Esophagus muscularis mucosa (tissue), 4 donors: ENCODE measurements around the gene LRP2. TPM values are rescaled to one million over a fixed set of nuclear protein-coding genes. Genes with fewer than 3 reads are reported as not detected.

Experiments
- DNase-seq: peaks from one replicate; pipeline ENCODE4 v3.0.0-alpha.2; 2017; ENCODE audit errors: extremely low spot score
- H3K27ac ChIP-seq, 4 donors: fragments of 200-600 bp; sonication (generic); replicated peaks in 1 of 4; 1 replicate in 3 of 4; 2 replicates in 1 of 4; pipeline ENCODE4 v1.5.1; 2016 to 2019; ENCODE audit warnings: mild to moderate bottlenecking in 1 of 4
- H3K27me3 ChIP-seq, 4 donors: fragments of 200-600 bp; sonication (generic); one replicate each; pipeline versions ENCODE4 v1.5.1 to v1.6.0; 2016 to 2019
- H3K36me3 ChIP-seq, 4 donors: fragments of 200-600 bp; sonication (generic); one replicate each; pipeline ENCODE4 v1.5.1; 2016 to 2019
- H3K4me1 ChIP-seq, 4 donors: fragments of 200-600 bp; sonication (generic); one replicate each; pipeline ENCODE4 v1.5.1; 2016 to 2019
- H3K4me3 ChIP-seq, 4 donors: fragments of 200-600 bp; sonication (generic); 1 replicate in 2 of 4; 2 replicates in 2 of 4; pipeline ENCODE4 v1.5.1; 2016 to 2019; ENCODE audit warnings: mild to moderate bottlenecking in 4 of 4, moderate library complexity in 1 of 4
- H3K9me3 ChIP-seq, 4 donors: fragments of 200-600 bp; sonication (generic); 1 replicate in 3 of 4; 2 replicates in 1 of 4; pipeline ENCODE4 v1.5.1; 2016 to 2019
- EP300 ChIP-seq: sonication (generic); formaldehyde crosslinking; IDR thresholded peaks from one replicate; pipeline ENCODE4 v1.6.1; 2017; ENCODE audit warnings: antibody characterized with exemption
- POLR2A ChIP-seq: fragments of 450-650 bp; IDR thresholded peaks from one replicate; pipeline ENCODE4 v1.6.1; 2017; ENCODE audit warnings: antibody characterized with exemption, moderate library complexity, mild to moderate bottlenecking, low read depth
- POLR2AphosphoS5 ChIP-seq, 2 donors: sonication (generic); formaldehyde crosslinking; IDR thresholded peaks; one replicate each; pipeline ENCODE4 v1.6.1; 2017; ENCODE audit warnings: antibody characterized with exemption in 2 of 2
- WGBS: methylation state at CpG from one replicate; pipeline ENCODE4 v1.1.5; 2018; 5-methylcytosine and 5-hydroxymethylcytosine counted together
- intact Hi-C: fragments of 100-400 bp; cut with DNase I; formaldehyde crosslinking; loops from one replicate; pipeline ENCODE4 v1.15.1; 2023
- total RNA-seq, 4 donors: library from RNA; depleted of rRNA; stranded (reverse); fragments of >200 nt; gene quantifications; one replicate each; pipeline versions ENCODE4 v1.1.0 to v1.2.1, GENCODE V29; 2016
- TF ChIP-seq, protein P1 (sequence below), 3 experiments: fragments of 200-600 bp in 2 of 3; fragments of 450-650 bp in 1 of 3; sonication (generic) in 2 of 3; IDR thresholded peaks; one replicate each; pipeline ENCODE4 v1.5.1; 2017 to 2019; ENCODE audit warnings: antibody characterized with exemption in 3 of 3, mild to moderate bottlenecking in 2 of 3, moderate library complexity in 1 of 3

Gene LRP2
- total RNA-seq, 4 donors from 2014 or later = not detected

DNA sequence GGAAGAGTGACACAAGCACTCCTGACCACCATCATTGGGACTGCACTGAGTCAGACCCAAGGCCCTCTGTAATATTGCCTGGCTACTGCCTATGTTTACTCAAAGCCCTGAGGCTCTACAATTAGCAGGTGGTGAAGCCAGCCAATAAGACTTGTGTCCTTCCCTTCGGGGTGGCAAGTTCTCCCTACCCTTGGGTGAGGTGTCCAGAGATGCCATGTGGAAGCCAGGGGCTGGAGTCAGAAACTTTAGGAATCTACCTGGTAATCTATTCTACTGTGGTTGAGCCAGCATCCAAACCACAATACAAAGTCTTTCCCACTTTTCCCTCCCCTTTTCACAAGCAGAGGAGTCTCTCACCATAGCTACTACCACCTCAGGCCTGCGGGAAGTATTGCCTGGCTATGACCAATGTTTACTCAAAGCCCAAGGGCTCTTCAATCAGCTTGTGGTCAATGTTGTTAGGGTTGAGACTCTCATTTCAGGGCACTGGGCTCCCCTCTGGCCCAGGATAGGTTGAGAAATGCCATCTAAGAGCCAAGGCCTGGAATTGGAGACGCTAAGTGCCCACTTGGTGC is 275.4 kb downstream of the LRP2 start:
- Histone ChIP-seq H3K9me3 (peaks cover 0 to 11% (median 0%) of the 10 kb centered on the region in 4 donors), H3K27me3 (no peaks in the 10 kb centered on the region), H3K27ac (no peak overlapping the region), H3K4me3 (no peak overlapping the region), H3K4me1 (peaks cover 0 to 5% (median 1%) of the 10 kb centered on the region in 4 donors), H3K36me3 (no peaks in the 10 kb centered on the region)
- intact Hi-C loops = no loop called here
- WGBS = 86% methylated on average over 3 of the region's 3 CpGs
- TF ChIP-seq, protein P1, sequence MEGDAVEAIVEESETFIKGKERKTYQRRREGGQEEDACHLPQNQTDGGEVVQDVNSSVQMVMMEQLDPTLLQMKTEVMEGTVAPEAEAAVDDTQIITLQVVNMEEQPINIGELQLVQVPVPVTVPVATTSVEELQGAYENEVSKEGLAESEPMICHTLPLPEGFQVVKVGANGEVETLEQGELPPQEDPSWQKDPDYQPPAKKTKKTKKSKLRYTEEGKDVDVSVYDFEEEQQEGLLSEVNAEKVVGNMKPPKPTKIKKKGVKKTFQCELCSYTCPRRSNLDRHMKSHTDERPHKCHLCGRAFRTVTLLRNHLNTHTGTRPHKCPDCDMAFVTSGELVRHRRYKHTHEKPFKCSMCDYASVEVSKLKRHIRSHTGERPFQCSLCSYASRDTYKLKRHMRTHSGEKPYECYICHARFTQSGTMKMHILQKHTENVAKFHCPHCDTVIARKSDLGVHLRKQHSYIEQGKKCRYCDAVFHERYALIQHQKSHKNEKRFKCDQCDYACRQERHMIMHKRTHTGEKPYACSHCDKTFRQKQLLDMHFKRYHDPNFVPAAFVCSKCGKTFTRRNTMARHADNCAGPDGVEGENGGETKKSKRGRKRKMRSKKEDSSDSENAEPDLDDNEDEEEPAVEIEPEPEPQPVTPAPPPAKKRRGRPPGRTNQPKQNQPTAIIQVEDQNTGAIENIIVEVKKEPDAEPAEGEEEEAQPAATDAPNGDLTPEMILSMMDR (IDR thresholded peaks at IDR 0.05) = no peak
- no peak for TF ChIP-seq POLR2A
- TF ChIP-seq POLR2AphosphoS5 (IDR thresholded peaks at IDR 0.05) = no peak
- peak; percentile 29 for DNase-seq

DNA sequence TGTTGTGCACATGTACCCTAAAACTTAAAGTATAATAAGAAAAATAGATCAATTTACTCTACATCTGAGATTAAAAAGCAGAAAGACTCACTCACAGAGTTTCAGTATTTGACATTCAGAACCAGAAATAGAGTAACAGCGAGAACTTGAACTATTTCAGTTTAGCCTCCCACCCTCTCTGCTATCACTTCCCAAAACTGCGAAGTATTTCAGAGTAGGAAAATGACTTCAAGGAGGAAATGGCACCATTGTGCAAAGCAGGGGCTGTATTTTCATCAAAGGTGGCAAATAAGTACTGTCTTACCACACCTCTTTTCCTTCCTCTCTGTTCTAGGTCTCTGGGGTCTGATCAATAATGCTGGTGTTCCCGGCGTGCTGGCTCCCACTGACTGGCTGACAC is 279.3 kb downstream of the LRP2 start:
- peak; percentile 45 for DNase-seq
- intact Hi-C loops = no loop called here
- no peaks in the 10 kb centered on the region for H3K27me3 ChIP-seq
- 63% methylated on average over 4 of the region's 4 CpGs for WGBS
- H3K4me3 ChIP-seq = no peak overlapping the region
- no peaks in the 10 kb centered on the region for H3K36me3 ChIP-seq
- H3K27ac ChIP-seq = no peak overlapping the region
- H3K9me3 ChIP-seq = peaks cover 0 to 11% (median 0%) of the 10 kb centered on the region in 4 donors
- H3K4me1 ChIP-seq = no peaks in the 10 kb centered on the region
- no peak for TF ChIP-seq POLR2A
- TF ChIP-seq EP300 = no peak
- TF ChIP-seq, protein P1 (IDR thresholded peaks at IDR 0.05) = no peak
- no peak for TF ChIP-seq POLR2AphosphoS5 (IDR thresholded peaks at IDR 0.05)

DNA sequence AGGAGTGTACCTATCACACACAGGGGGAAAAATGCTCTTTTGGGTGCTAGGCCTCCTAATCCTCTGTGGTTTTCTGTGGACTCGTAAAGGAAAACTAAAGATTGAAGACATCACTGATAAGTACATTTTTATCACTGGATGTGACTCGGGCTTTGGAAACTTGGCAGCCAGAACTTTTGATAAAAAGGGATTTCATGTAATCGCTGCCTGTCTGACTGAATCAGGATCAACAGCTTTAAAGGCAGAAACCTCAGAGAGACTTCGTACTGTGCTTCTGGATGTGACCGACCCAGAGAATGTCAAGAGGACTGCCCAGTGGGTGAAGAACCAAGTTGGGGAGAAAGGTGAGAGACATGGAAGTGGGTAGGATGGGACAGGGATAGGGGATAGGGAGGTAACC is 280.8 kb downstream of the LRP2 start:
- H3K27me3 ChIP-seq = no peaks in the 10 kb centered on the region
- no peak for DNase-seq
- H3K4me1 ChIP-seq = no peaks in the 10 kb centered on the region
- no peaks in the 10 kb centered on the region for H3K36me3 ChIP-seq
- intact Hi-C loops = no loop called here
- no peak overlapping the region for H3K4me3 ChIP-seq
- H3K27ac ChIP-seq = no peak overlapping the region
- TF ChIP-seq POLR2A (no peak), POLR2AphosphoS5 (IDR thresholded peaks at IDR 0.05) (no peak), EP300 (no peak)
- TF ChIP-seq, protein P1 (IDR thresholded peaks at IDR 0.05) = no peak
- 88% methylated on average over 5 of the region's 5 CpGs for WGBS
- peaks cover 0 to 11% (median 0%) of the 10 kb centered on the region in 4 donors for H3K9me3 ChIP-seq

DNA sequence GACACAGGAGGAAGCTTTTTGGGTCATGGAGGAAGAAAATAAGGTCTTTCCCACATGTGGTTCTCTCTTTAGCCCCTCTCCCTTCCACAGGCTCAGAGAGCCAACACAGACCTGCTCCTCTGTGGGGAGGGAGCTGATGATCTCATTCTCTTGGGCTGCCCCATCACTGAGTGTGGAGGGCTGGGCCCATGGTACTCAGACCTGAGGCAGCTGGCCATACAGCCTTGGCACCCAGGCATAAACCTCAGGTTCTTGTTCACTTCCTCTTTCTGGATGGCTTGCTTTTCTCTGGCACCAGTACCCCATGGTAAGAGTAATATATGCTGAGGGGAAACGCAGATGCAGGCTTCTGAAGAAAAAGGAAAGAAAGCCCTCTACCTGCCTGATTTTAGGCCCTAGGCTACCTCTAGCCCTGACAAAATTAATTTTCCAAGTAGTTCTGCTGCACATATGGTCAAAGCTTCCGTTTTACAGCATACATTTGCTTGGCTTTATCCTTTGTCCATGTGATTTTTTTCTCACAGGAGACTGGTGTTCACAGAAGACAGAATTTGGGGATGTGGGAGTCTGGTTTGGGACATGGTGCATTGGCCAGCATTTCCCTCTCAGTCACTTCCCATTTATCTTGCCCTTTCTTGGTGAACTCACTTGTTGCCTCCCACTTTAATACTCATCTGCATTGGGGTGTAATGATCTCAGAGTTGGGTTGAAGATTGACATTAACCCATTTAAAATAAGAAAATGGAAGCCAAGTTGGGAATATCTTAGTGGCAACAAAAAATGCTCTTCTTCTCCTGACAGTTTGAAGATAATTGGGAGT is 281.9 kb downstream of the LRP2 start:
- H3K36me3 ChIP-seq = no peaks in the 10 kb centered on the region
- 81% methylated on average over 2 of the region's 2 CpGs for WGBS
- DNase-seq = no peak
- no peaks in the 10 kb centered on the region for H3K4me1 ChIP-seq
- peaks cover 0 to 8% (median 0%) of the 10 kb centered on the region in 4 donors for H3K9me3 ChIP-seq
- intact Hi-C loops = no loop called here
- no peak overlapping the region for H3K27ac ChIP-seq
- H3K4me3 ChIP-seq = no peak overlapping the region
- H3K27me3 ChIP-seq = no peaks in the 10 kb centered on the region
- no peak for TF ChIP-seq EP300
- TF ChIP-seq POLR2AphosphoS5 (IDR thresholded peaks at IDR 0.05) = no peak
- TF ChIP-seq POLR2A = no peak
- TF ChIP-seq, protein P1 (IDR thresholded peaks at IDR 0.05) = no peak
